Neural cell (in vitro differentiated cells): Measurements from ENCODE around the gene ODAD3.

Experiments
- EP300 ChIP-seq: fragments of 450-650 bp; conservative IDR thresholded peaks from 2 replicates; pipeline ENCODE4 v1.6.1; 2014; ENCODE audit warnings: antibody characterized with exemption, mild to moderate bottlenecking, moderate library complexity; ENCODE audit not compliant: poor library complexity, severe bottlenecking
- EZH2 ChIP-seq: fragments of 200-600, 300-800 bp; shearing (Covaris generic), sonication (generic); IDR thresholded peaks from 2 replicates; pipeline ENCODE4 v1.6.1; 2014; ENCODE audit warnings: antibody characterized with exemption, low read length, borderline replicate concordance, mild to moderate bottlenecking; ENCODE audit not compliant: insufficient read depth, poor library complexity, severe bottlenecking
- MXI1 ChIP-seq: fragments of 450-650 bp; conservative IDR thresholded peaks from 2 replicates; pipeline ENCODE4 v1.6.1; 2014; ENCODE audit warnings: antibody characterized with exemption, mild to moderate bottlenecking; ENCODE audit not compliant: poor library complexity, severe bottlenecking
- POLR2AphosphoS5 ChIP-seq: IDR thresholded peaks from 2 replicates; pipeline ENCODE4 v1.6.1; 2012
- TAF1 ChIP-seq: IDR thresholded peaks from 2 replicates; pipeline ENCODE4 v1.6.1; 2012; ENCODE audit warnings: low read depth
- TF ChIP-seq, protein P1 (sequence below): fragments of 450-650 bp; IDR thresholded peaks from 2 replicates; pipeline ENCODE4 v1.5.1; 2014; ENCODE audit warnings: antibody characterized with exemption, mild to moderate bottlenecking, moderate library complexity; ENCODE audit not compliant: poor library complexity, severe bottlenecking

GRCh38 chr19:11448923-11449554, 14.1 kb upstream of the ODAD3 start:
- TF ChIP-seq, protein P1, sequence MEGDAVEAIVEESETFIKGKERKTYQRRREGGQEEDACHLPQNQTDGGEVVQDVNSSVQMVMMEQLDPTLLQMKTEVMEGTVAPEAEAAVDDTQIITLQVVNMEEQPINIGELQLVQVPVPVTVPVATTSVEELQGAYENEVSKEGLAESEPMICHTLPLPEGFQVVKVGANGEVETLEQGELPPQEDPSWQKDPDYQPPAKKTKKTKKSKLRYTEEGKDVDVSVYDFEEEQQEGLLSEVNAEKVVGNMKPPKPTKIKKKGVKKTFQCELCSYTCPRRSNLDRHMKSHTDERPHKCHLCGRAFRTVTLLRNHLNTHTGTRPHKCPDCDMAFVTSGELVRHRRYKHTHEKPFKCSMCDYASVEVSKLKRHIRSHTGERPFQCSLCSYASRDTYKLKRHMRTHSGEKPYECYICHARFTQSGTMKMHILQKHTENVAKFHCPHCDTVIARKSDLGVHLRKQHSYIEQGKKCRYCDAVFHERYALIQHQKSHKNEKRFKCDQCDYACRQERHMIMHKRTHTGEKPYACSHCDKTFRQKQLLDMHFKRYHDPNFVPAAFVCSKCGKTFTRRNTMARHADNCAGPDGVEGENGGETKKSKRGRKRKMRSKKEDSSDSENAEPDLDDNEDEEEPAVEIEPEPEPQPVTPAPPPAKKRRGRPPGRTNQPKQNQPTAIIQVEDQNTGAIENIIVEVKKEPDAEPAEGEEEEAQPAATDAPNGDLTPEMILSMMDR, result no peak
- TF ChIP-seq POLR2AphosphoS5 (no peak), EP300 (no peak), EZH2 (no peak), TAF1 (no peak), MXI1 (no peak)
